ENCODE data around the gene RBM15. TPM values are rescaled to one million over a fixed set of nuclear protein-coding genes. Genes with fewer than 3 reads are reported as not detected.
A peak's percentile ranks its signal among the peaks of the same experiment; 100 is the strongest.

Gene RBM15
- total RNA-seq, 2 experiments from 2014 or later: 59.1 to 60.2 TPM

- no peak overlapping the region for H3K4me3 Mint-ChIP-seq
- no peaks in the 10 kb centered on the region for H3K9me3 Mint-ChIP-seq
- H3K27me3 Mint-ChIP-seq: no peaks in the 10 kb centered on the region
- ChIA-PET POLR2A (no interaction called here), CTCF (interaction anchor here (1.3 to 1.4 kb wide), 4 partner anchors 9 to 130 kb away, joined by 3 to 5 read pairs (median 4); no protein-coding TSS in a partner anchor)
- no peaks in the 10 kb centered on the region for H3K4me1 Mint-ChIP-seq (ENCODE audit: low read depth)
- intact Hi-C loops (cut with micrococcal nuclease): no loop called here
- no peaks in the 10 kb centered on the region for H3K36me3 Mint-ChIP-seq
- no peak for DNase-seq
- no peak overlapping the region for H3K27ac Mint-ChIP-seq
Measured at GRCh38 chr1:110326826-110327225, 12.4 kb upstream of the RBM15 start.

- DNase-seq: no peak
- no peaks in the 10 kb centered on the region for H3K4me1 Mint-ChIP-seq (ENCODE audit: low read depth)
- H3K4me3 Mint-ChIP-seq: no peak overlapping the region
- no peaks in the 10 kb centered on the region for H3K36me3 Mint-ChIP-seq
- H3K27ac Mint-ChIP-seq: no peak overlapping the region
- no peaks in the 10 kb centered on the region for H3K27me3 Mint-ChIP-seq
- CTCF ChIA-PET: interaction anchor here (1.0 to 1.6 kb wide), 5 partner anchors 11 to 136 kb away, joined by 3 to 6 read pairs (median 3); no protein-coding TSS in a partner anchor
- POLR2A ChIA-PET: no interaction called here
- intact Hi-C loops (cut with micrococcal nuclease): no loop called here
- no peaks in the 10 kb centered on the region for H3K9me3 Mint-ChIP-seq
Measured at GRCh38 chr1:110328274-110328673, 10.9 kb upstream of the RBM15 start.

GRCh38 chr1:110328700-110329099 lies 10.5 kb upstream of the RBM15 start:
- H3K36me3 Mint-ChIP-seq: no peaks in the 10 kb centered on the region

GRCh38 chr1:110335265-110335664 lies 3.9 kb upstream of the RBM15 start:
- intact Hi-C loops (cut with micrococcal nuclease): loop anchor here (5.0 to 10.0 kb wide), 3 partner anchors 337 to 880 kb away; partner anchors contain the start of gene KCNA3
- DNase-seq: no peak
- POLR2A ChIA-PET: interaction anchor here (1.1 kb wide), 1 partner anchor 72 kb away, joined by 3 read pairs; the partner anchor contains the start of gene LAMTOR5
- Mint-ChIP-seq H3K36me3 (peaks cover 8% of the 10 kb centered on the region), H3K9me3 (no peaks in the 10 kb centered on the region), H3K4me3 (no peak overlapping the region), H3K4me1 (ENCODE audit: low read depth) (peaks cover 21% of the 10 kb centered on the region), H3K27ac (no peak overlapping the region), H3K27me3 (no peaks in the 10 kb centered on the region)
- CTCF ChIA-PET: interaction anchor here (0.9 to 8.5 kb wide), 5 partner anchors 22 to 281 kb away, joined by 3 to 107 read pairs (median 14); partner anchors contain the start of gene KCNC4

More at GRCh38 chr1:110328700-110329099, 10.5 kb upstream of the RBM15 start:
- H3K4me3 Mint-ChIP-seq: no peak overlapping the region
- H3K27me3 Mint-ChIP-seq: no peaks in the 10 kb centered on the region
- H3K4me1 Mint-ChIP-seq (ENCODE audit: low read depth): no peaks in the 10 kb centered on the region
- DNase-seq: no peak
- no peak overlapping the region for H3K27ac Mint-ChIP-seq
- ChIA-PET POLR2A (no interaction called here), CTCF (interaction anchor here (1.2 to 1.6 kb wide), 3 partner anchors 84 to 136 kb away, joined by 3 to 6 read pairs (median 3); no protein-coding TSS in a partner anchor)
- intact Hi-C loops (cut with micrococcal nuclease): no loop called here
- no peaks in the 10 kb centered on the region for H3K9me3 Mint-ChIP-seq

- ChIA-PET POLR2A (interaction anchor here (0.9 to 3.7 kb wide), 3 partner anchors 71 to 124 kb away, joined by 3 to 16 read pairs (median 3); partner anchors contain the start of gene LAMTOR5), CTCF (interaction anchor here (0.7 to 8.5 kb wide), 9 partner anchors 23 to 1312 kb away, joined by 3 to 107 read pairs (median 6); partner anchors contain the start of gene KCNC4)
- intact Hi-C loops (cut with micrococcal nuclease): loop anchor here (5.0 to 10.0 kb wide), 3 partner anchors 336 to 878 kb away; partner anchors contain the start of gene KCNA3
- H3K9me3 Mint-ChIP-seq: no peaks in the 10 kb centered on the region
- peak overlapping the region; percentile 61 for H3K4me3 Mint-ChIP-seq
- no peak for DNase-seq
- peaks cover 33% of the 10 kb centered on the region for H3K4me1 Mint-ChIP-seq (ENCODE audit: low read depth)
- no peaks in the 10 kb centered on the region for H3K27me3 Mint-ChIP-seq
- H3K36me3 Mint-ChIP-seq: peaks cover 20% of the 10 kb centered on the region
- peak overlapping the region; percentile 65 for H3K27ac Mint-ChIP-seq
Measured at GRCh38 chr1:110336300-110337039, 2.7 kb upstream of the RBM15 start.

GRCh38 chr1:110337704-110338308 lies 1.4 kb upstream of the RBM15 start:
- H3K9me3 Mint-ChIP-seq: no peaks in the 10 kb centered on the region
- ChIA-PET POLR2A (interaction anchor here (0.8 to 3.7 kb wide), 15 partner anchors 9 to 912 kb away, joined by 3 to 16 read pairs (median 6); partner anchors contain the start of genes CD53, KCNC4, LAMTOR5 and PSMA5), CTCF (interaction anchor here (1.2 to 8.5 kb wide), 13 partner anchors 11 to 141 kb away, joined by 3 to 107 read pairs (median 9); partner anchors contain the start of gene KCNC4)
- H3K27ac Mint-ChIP-seq: no peak overlapping the region
- peak; percentile 56 for DNase-seq
- no peaks in the 10 kb centered on the region for H3K27me3 Mint-ChIP-seq
- peaks cover 34% of the 10 kb centered on the region for H3K36me3 Mint-ChIP-seq
- peaks cover 45% of the 10 kb centered on the region for H3K4me1 Mint-ChIP-seq (ENCODE audit: low read depth)
- no peak overlapping the region for H3K4me3 Mint-ChIP-seq
- intact Hi-C loops (cut with micrococcal nuclease): loop anchor here (1.0 to 10.0 kb wide), 10 partner anchors 69 to 1111 kb away; partner anchors contain the start of genes ATP5PB, KCNA3, KCNC4 and LAMTOR5

- no peaks in the 10 kb centered on the region for H3K9me3 Mint-ChIP-seq
- ChIA-PET POLR2A (interaction anchor here (0.6 to 3.7 kb wide), 22 partner anchors 8 to 913 kb away, joined by 3 to 16 read pairs (median 4); partner anchors contain the start of genes AHCYL1, CD53, KCNC4 and LAMTOR5), CTCF (interaction anchor here (0.8 to 8.5 kb wide), 17 partner anchors 11 to 281 kb away, joined by 3 to 107 read pairs (median 6); partner anchors contain the start of gene KCNC4)
- peaks cover 51% of the 10 kb centered on the region for H3K4me1 Mint-ChIP-seq (ENCODE audit: low read depth)
- no peaks in the 10 kb centered on the region for H3K27me3 Mint-ChIP-seq
- peaks cover 40% of the 10 kb centered on the region for H3K36me3 Mint-ChIP-seq
- DNase-seq: peak; percentile 97
- H3K27ac Mint-ChIP-seq: no peak overlapping the region
- intact Hi-C loops (cut with micrococcal nuclease): loop anchor here (1.0 to 10.0 kb wide), 10 partner anchors 69 to 1110 kb away; partner anchors contain the start of genes ATP5PB, KCNA3, KCNC4 and LAMTOR5
- H3K4me3 Mint-ChIP-seq: no peak overlapping the region
Measured at GRCh38 chr1:110338309-110338885, 780 bp upstream of the RBM15 start.

- H3K36me3 Mint-ChIP-seq: peaks cover 50% of the 10 kb centered on the region
- CTCF ChIA-PET: interaction anchor here (0.6 to 8.5 kb wide), 15 partner anchors 9 to 280 kb away, joined by 3 to 107 read pairs (median 5); partner anchors contain the start of gene KCNC4
- POLR2A ChIA-PET: interaction anchor here (0.6 to 3.7 kb wide), 18 partner anchors 9 to 914 kb away, joined by 3 to 16 read pairs (median 4); partner anchors contain the start of genes AHCYL1, KCNC4, LAMTOR5 and PSMA5
- H3K27me3 Mint-ChIP-seq: no peaks in the 10 kb centered on the region
- intact Hi-C loops (cut with micrococcal nuclease): loop anchor here (1.0 to 10.0 kb wide), 9 partner anchors 137 to 1109 kb away; partner anchors contain the start of genes ATP5PB, KCNA3, STRIP1 and WDR77
- peaks cover 63% of the 10 kb centered on the region for H3K4me1 Mint-ChIP-seq (ENCODE audit: low read depth)
- DNase-seq: peak; percentile 80
- no peak overlapping the region for H3K4me3 Mint-ChIP-seq
- no peak overlapping the region for H3K27ac Mint-ChIP-seq
- H3K9me3 Mint-ChIP-seq: no peaks in the 10 kb centered on the region
Measured at GRCh38 chr1:110339407-110340206, 430 bp downstream of the RBM15 start.

GRCh38 chr1:110340207-110340468 lies 961 bp downstream of the RBM15 start:
- no peak for DNase-seq
- no peak overlapping the region for H3K4me3 Mint-ChIP-seq
- intact Hi-C loops (cut with micrococcal nuclease): no loop called here
- POLR2A ChIA-PET: interaction anchor here (1.1 to 3.7 kb wide), 6 partner anchors 9 to 133 kb away, joined by 3 to 16 read pairs (median 14); partner anchors contain the start of genes KCNC4 and LAMTOR5
- no peaks in the 10 kb centered on the region for H3K9me3 Mint-ChIP-seq
- no peaks in the 10 kb centered on the region for H3K27me3 Mint-ChIP-seq
- CTCF ChIA-PET: interaction anchor here (1.2 to 8.5 kb wide), 5 partner anchors 9 to 156 kb away, joined by 5 to 107 read pairs (median 36); partner anchors contain the start of gene KCNC4
- H3K27ac Mint-ChIP-seq: no peak overlapping the region
- peaks cover 66% of the 10 kb centered on the region for H3K4me1 Mint-ChIP-seq (ENCODE audit: low read depth)
- peaks cover 53% of the 10 kb centered on the region for H3K36me3 Mint-ChIP-seq

GRCh38 chr1:110341146-110341871 lies 2.1 kb downstream of the RBM15 start:
- DNase-seq: no peak
- POLR2A ChIA-PET: no interaction called here
- intact Hi-C loops (cut with micrococcal nuclease): no loop called here
- H3K4me1 Mint-ChIP-seq (ENCODE audit: low read depth): peaks cover 71% of the 10 kb centered on the region
- no peak overlapping the region for H3K4me3 Mint-ChIP-seq
- no peaks in the 10 kb centered on the region for H3K9me3 Mint-ChIP-seq
- CTCF ChIA-PET: interaction anchor here (1.3 to 8.5 kb wide), 3 partner anchors 29 to 138 kb away, joined by 3 to 107 read pairs (median 6); partner anchors contain the start of gene KCNC4
- peaks cover 61% of the 10 kb centered on the region for H3K36me3 Mint-ChIP-seq
- H3K27ac Mint-ChIP-seq: no peak overlapping the region
- H3K27me3 Mint-ChIP-seq: no peaks in the 10 kb centered on the region

Data from activated CD4-positive, alpha-beta memory T cell treated with anti-CD3 and anti-CD28 coated beads for 36 hours (primary cell).